SK-N-SH (cell line): ENCODE results near the gene HIPK2. TPM values are rescaled to one million over a fixed set of nuclear protein-coding genes. Genes with fewer than 3 reads are reported as not detected.

Experiments used
- CTCF ChIA-PET: fragments of 300-600, 350-600 bp; formaldehyde crosslinking; extraction: SDS; loops from one replicate; lab custom pipeline; 2021; lab: Yijun Ruan, JAX
- POLR2A ChIA-PET: fragments of 350-600 bp; sonication (Branson Sonifier 250); formaldehyde crosslinking; extraction: SDS; loops from one replicate; lab custom pipeline; 2020; ENCODE audit warnings: antibody characterized with exemption, inconsistent platforms; lab: Yijun Ruan, JAX
- DNase-seq: peaks from one replicate; pipeline ENCODE4 v3.0.0; 2012
- H2AFZ ChIP-seq: fragments of 200-600 bp; sonication (generic); 2 replicates; pipeline ENCODE4 v1.8.1; 2016; ENCODE audit warnings: antibody characterized with exemption, mild to moderate bottlenecking, low read depth
- H3F3A ChIP-seq: fragments of 200-600 bp; sonication (generic); replicated peaks from 2 replicates; pipeline ENCODE3; 2016; ENCODE audit warnings: antibody characterized with exemption, mild to moderate bottlenecking; ENCODE audit not compliant: insufficient read depth
- H3K27ac ChIP-seq, 2 experiments: fragments of 200-500 bp in 1 of 2; fragments of 200-600 bp in 1 of 2; sonication (Bioruptor generic) in 1 of 2; sonication (generic), shearing (Covaris generic) in 1 of 2; 2 replicates each; pipeline versions ENCODE4 v1.5.1 to v1.6.1; 2014 to 2016; ENCODE audit warnings: low read depth in 2 of 2, inconsistent platforms in 1 of 2, low read length in 1 of 2, mild to moderate bottlenecking in 1 of 2, mixed read lengths in 1 of 2
- H3K27me3 ChIP-seq: fragments of 200-600 bp; sonication (generic), shearing (Covaris generic); 2 replicates; pipeline ENCODE4 v1.6.1; 2016; ENCODE audit warnings: mixed run types; ENCODE audit not compliant: insufficient read depth
- H3K36me3 ChIP-seq, 2 experiments: fragments of 200-500 bp in 1 of 2; fragments of 200-600 bp in 1 of 2; sonication (Bioruptor generic) in 1 of 2; sonication (generic) in 1 of 2; replicated peaks in 1 of 2; 2 replicates each; pipeline versions ENCODE3 to v1.5.1; 2014 to 2016; ENCODE audit warnings: low read length in 1 of 2, mild to moderate bottlenecking in 1 of 2; ENCODE audit not compliant: insufficient read depth in 2 of 2, control insufficient read depth in 1 of 2
- H3K4me1 ChIP-seq, 2 experiments: fragments of 200-500 bp in 1 of 2; fragments of 200-600 bp in 1 of 2; sonication (Bioruptor generic) in 1 of 2; sonication (generic), shearing (Covaris generic) in 1 of 2; 2 replicates each; pipeline versions ENCODE4 v1.5.1 to v1.6.1; 2014 to 2016; ENCODE audit warnings: low read depth in 1 of 2, low read length in 1 of 2, mixed run types in 1 of 2; ENCODE audit not compliant: insufficient read depth in 2 of 2, control insufficient read depth in 1 of 2
- H3K4me2 ChIP-seq: fragments of 200-600 bp; sonication (generic), shearing (Covaris generic); 2 replicates; pipeline ENCODE4 v1.6.1; 2017; ENCODE audit warnings: mixed run types
- H3K4me3 ChIP-seq, 2 experiments: fragments of 200-500 bp in 1 of 2; fragments of 200-600 bp in 1 of 2; sonication (Bioruptor generic) in 1 of 2; sonication (generic), shearing (Covaris generic) in 1 of 2; 2 replicates each; pipeline versions ENCODE4 v1.5.1 to v1.8.1; 2014 to 2016; ENCODE audit warnings: low read depth in 2 of 2, inconsistent platforms in 1 of 2, low read length in 1 of 2, mild to moderate bottlenecking in 1 of 2, mixed read lengths in 1 of 2, moderate library complexity in 1 of 2
- H3K79me2 ChIP-seq: fragments of 200-600 bp; sonication (generic); 2 replicates; pipeline ENCODE4 v1.8.1; 2017; ENCODE audit warnings: mild to moderate bottlenecking; ENCODE audit not compliant: insufficient read depth
- H3K9ac ChIP-seq: fragments of 200-600 bp; sonication (generic); 2 replicates; pipeline ENCODE4 v1.6.1; 2017; ENCODE audit warnings: mixed run types
- H3K9me2 ChIP-seq: fragments of 200-600 bp; sonication (generic); 2 replicates; pipeline ENCODE4 v1.6.1; 2017; ENCODE audit warnings: mixed run types
- H3K9me3 ChIP-seq: fragments of 200-600 bp; sonication (generic); 2 replicates; pipeline ENCODE4 v1.6.1; 2017; ENCODE audit warnings: mixed run types, mild to moderate bottlenecking, moderate library complexity
- H4K20me1 ChIP-seq: fragments of 200-600 bp; sonication (generic); 2 replicates; pipeline ENCODE4 v1.6.1; 2017; ENCODE audit warnings: mild to moderate bottlenecking, mixed run types; ENCODE audit not compliant: insufficient read depth
- CTCF ChIP-seq: fragments of 200-600 bp; sonication (generic); IDR thresholded peaks from 2 replicates; pipeline ENCODE4 v1.6.1; 2017; ENCODE audit warnings: antibody characterized with exemption, mild to moderate bottlenecking, moderate library complexity
- ELF1 ChIP-seq: IDR thresholded peaks from 2 replicates; pipeline ENCODE4 v1.4.0; 2012
- EP300 ChIP-seq, 2 experiments: IDR thresholded peaks; 2 replicates each; pipeline versions ENCODE4 v1.4.0 to v1.6.1; 2012; ENCODE audit warnings: borderline replicate concordance in 1 of 2, low read depth in 1 of 2, low read length in 1 of 2
- FOSL2 ChIP-seq: IDR thresholded peaks from 2 replicates; pipeline ENCODE4 v1.4.0; 2012; ENCODE audit warnings: low read depth, mild to moderate bottlenecking, moderate library complexity, borderline replicate concordance
- FOXJ3 ChIP-seq: sonication (generic); formaldehyde crosslinking; IDR thresholded peaks from 2 replicates; pipeline ENCODE4 v1.5.1; 2020; ENCODE audit warnings: mild to moderate bottlenecking, missing genetic modification reagents
- GATA2 ChIP-seq: sonication (generic); formaldehyde crosslinking; IDR thresholded peaks from 2 replicates; pipeline ENCODE4 v1.5.0; 2020; ENCODE audit warnings: mild to moderate bottlenecking, missing genetic modification reagents
- IRF3 ChIP-seq: fragments of 150-350 bp; IDR thresholded peaks from 2 replicates; pipeline ENCODE4 v1.6.1; 2016; ENCODE audit warnings: mild to moderate bottlenecking, low read depth, low read length
- JUND ChIP-seq: IDR thresholded peaks from 2 replicates; pipeline ENCODE4 v1.4.0; 2012
- MAX ChIP-seq: IDR thresholded peaks from 2 replicates; pipeline ENCODE4 v1.4.0; 2012; ENCODE audit warnings: low read depth
- MEF2A ChIP-seq: IDR thresholded peaks from 2 replicates; pipeline ENCODE4 v1.4.0; 2012; ENCODE audit warnings: low read depth, borderline replicate concordance
- MXI1 ChIP-seq: IDR thresholded peaks from 2 replicates; pipeline ENCODE4 v1.6.1; 2012; ENCODE audit warnings: mild to moderate bottlenecking, low read depth, low read length, improper control_type of control experiment
- POLR2AphosphoS5 ChIP-seq: IDR thresholded peaks from 2 replicates; pipeline ENCODE4 v1.6.1; 2012; ENCODE audit warnings: low read depth, low read length
- RCOR1 ChIP-seq: fragments of 150-350 bp; IDR thresholded peaks from 2 replicates; pipeline ENCODE4 v1.6.1; 2017; ENCODE audit warnings: antibody characterized with exemption, low read length
- RXRA ChIP-seq: IDR thresholded peaks from 2 replicates; pipeline ENCODE4 v1.4.0; 2012; ENCODE audit warnings: low read depth, mild to moderate bottlenecking, borderline replicate concordance
- SIN3A ChIP-seq: IDR thresholded peaks from 2 replicates; pipeline ENCODE4 v1.6.1; 2012; ENCODE audit warnings: low read depth, mild to moderate bottlenecking, low read length, moderate library complexity, borderline replicate concordance
- SMC3 ChIP-seq: IDR thresholded peaks from 2 replicates; pipeline ENCODE4 v1.6.1; 2012; ENCODE audit warnings: low read depth, low read length, improper control_type of control experiment
- TAF1 ChIP-seq: IDR thresholded peaks from 2 replicates; pipeline ENCODE4 v1.6.1; 2012; ENCODE audit warnings: low read depth, mild to moderate bottlenecking, low read length, moderate library complexity, borderline replicate concordance
- TEAD4 ChIP-seq: IDR thresholded peaks from 2 replicates; pipeline ENCODE4 v1.4.0; 2012; ENCODE audit warnings: mild to moderate bottlenecking, borderline replicate concordance; ENCODE audit not compliant: insufficient read depth
- YY1 ChIP-seq: IDR thresholded peaks from 2 replicates; pipeline ENCODE4 v1.4.0; 2012; ENCODE audit warnings: low read depth, mild to moderate bottlenecking
- ZBTB33 ChIP-seq: IDR thresholded peaks from 2 replicates; pipeline ENCODE4 v1.4.0; 2012; ENCODE audit warnings: low read depth, borderline replicate concordance
- WGBS: methylation state at CpG from one replicate; pipeline ENCODE4 v1.1.6; 2017; ENCODE audit warnings: low lambda C conversion rate; 5-methylcytosine and 5-hydroxymethylcytosine counted together
- polyA plus RNA-seq, 3 experiments: library from polyadenylated mRNA; depleted of rRNA; stranded (reverse); fragments of >200 nt; gene quantifications; 2 replicates each; pipeline ENCODE4 v1.2.3, GENCODE V29; 2012

Gene HIPK2
- polyA plus RNA-seq, 1 of the 3 experiments (the other 2 are of a cell fraction) = 14.2 TPM

- Histone ChIP-seq H2AFZ (no peak overlapping the region), H3K9me2 (no peaks in the 10 kb centered on the region), H3K4me1 (peaks cover 0 to 27% of the 10 kb centered on the region in 2 experiments; a peak in 1 of 4 replicates), H3K36me3 (peaks cover 8 to 24% of the 10 kb centered on the region in 2 experiments), H3K4me3 (no peak overlapping the region), H3F3A (no peaks in the 10 kb centered on the region), H3K4me2 (no peak overlapping the region), H3K9ac (no peak overlapping the region), H3K9me3 (no peaks in the 10 kb centered on the region), H3K27ac (no peak overlapping the region), H4K20me1 (peaks cover 88% of the 10 kb centered on the region), H3K79me2 (peaks cover 76% of the 10 kb centered on the region), H3K27me3 (no peaks in the 10 kb centered on the region)
- DNase-seq = no peak
- POLR2A ChIA-PET = no interaction called here
- CTCF ChIA-PET = interaction anchor here (1.1 kb wide), 2 partner anchors 30 to 53 kb away, joined by 4 read pairs; no protein-coding TSS in a partner anchor
- TF ChIP-seq MAX (no peak), MXI1 (no peak), YY1 (no peak), TEAD4 (no peak), GATA2 (no peak), POLR2AphosphoS5 (no peak), EP300 (IDR thresholded peaks at IDR 0.05; ENCODE audit: borderline replicate concordance in 1 of 2, low read depth in 1 of 2, low read length in 1 of 2) (no peak), RXRA (no peak), SIN3A (no peak), FOXJ3 (CRISPR knock-in tag) (no peak), ZBTB33 (no peak), ELF1 (no peak), IRF3 (no peak), JUND (no peak), SMC3 (no peak), CTCF (no peak), RCOR1 (no peak), FOSL2 (no peak), MEF2A (no peak), TAF1 (no peak)
- WGBS = 97% methylated on average over 13 of the region's 13 CpGs
Measured at GRCh38 chr7:139698844-139699243, 79.0 kb downstream of the HIPK2 start.
